NCI-H82 treated with DMSO at 0.1 percent for 48 hours (cell line): Measurements from ENCODE around the gene GPR158.

Experiments used
- DNase-seq: peaks from one replicate; lab custom pipeline; 2025; ENCODE audit not compliant: unreplicated experiment; lab: John Stamatoyannopoulos, UW

Gene GPR158

DNA sequence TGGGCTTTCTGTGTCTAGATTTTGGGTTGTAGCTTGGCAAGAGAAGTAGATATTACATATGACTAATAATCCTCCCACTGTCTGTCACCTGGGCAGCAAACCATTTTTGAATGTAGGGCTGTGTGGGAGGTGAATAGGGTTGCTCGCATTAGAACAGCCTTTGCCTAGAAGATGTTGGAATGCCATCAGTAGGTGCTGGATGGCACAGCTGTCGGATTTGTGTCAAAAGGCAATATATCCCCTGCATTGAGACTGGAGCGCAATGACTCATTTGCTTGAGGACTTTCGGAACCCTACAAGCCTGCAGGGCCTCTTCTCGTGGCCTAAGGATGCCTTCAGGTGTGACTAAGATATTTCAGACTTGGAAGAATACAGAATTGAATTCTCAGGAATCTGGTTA, 323.8 kb downstream of the GPR158 start:
- no peak for DNase-seq

DNA sequence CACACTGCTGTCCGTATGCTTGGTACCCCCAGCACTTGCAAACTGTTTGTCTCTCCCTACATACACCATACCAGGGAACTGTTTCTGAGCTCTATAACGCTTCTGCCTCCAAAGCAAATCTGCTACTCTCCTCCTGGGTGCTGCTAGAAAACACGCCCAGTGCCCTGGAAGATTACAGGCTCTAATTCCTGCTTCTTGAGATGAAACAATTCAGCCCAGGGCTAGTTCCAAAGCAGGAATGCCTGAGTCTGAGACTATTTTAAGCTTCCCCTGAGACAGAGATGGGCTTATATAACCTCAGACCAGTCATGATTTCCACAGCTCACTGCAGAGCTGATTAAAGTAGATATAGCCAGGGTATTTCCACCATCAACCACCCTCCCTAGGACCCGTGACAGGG, 327.1 kb downstream of the GPR158 start:
- no peak for DNase-seq

DNA sequence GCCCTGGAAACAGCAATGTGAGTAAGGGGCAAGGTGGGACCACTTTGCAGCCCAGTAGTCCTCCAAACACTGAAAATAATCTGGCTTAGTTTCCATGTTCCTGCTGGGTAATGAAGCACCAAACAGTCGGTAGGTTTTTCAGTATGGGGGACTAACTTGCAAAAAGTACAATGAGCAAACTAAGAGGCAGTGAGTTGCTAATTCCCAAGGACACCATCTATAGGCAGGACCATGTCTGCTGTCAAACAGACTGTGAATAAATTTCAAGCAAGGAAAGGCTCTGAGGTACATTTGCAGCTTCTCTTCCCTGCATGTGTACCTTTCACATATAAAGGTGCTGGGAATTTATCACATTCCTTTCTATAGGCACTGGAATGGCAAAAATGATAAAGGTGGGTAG, 327.7 kb downstream of the GPR158 start:
- no peak for DNase-seq

DNA sequence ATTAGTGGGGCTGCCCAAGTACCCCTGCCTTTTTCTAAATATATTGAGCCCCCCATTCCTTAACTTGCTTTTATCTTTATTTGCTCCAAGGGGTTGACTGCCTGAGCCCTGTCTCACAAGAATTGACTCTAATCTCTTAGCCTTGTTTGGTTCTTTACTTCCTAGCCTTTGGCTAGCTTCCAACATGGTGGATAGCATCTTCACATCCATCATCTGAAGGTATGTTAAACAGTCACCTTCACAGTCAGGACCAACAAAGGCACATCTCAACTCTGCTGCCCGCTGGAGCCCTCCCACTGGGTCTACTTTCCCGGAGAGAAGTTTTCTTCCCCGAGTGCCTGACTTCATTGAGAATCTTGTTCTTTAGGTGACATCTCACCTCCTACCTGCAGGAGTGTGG, 329.5 kb downstream of the GPR158 start:
- DNase-seq = no peak

DNA sequence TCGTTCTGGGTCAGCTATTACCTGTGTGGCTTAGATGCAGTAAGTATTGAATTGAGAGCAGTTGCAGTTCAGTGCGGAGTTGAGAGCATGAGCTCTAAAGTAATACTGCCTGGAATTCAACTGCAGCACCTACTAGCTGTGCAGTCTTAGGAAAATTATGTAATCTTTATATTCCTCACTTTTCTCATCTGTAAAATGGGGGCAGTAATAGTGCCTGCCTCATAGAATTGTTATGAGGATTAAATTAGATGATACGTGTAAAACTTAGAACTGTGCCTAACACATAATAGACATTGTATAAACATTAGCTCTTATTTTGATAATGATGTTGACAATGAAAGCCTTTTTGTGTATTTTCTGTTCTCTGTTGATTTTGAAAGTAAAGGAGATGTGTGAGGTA, 330.0 kb downstream of the GPR158 start:
- no peak for DNase-seq

DNA sequence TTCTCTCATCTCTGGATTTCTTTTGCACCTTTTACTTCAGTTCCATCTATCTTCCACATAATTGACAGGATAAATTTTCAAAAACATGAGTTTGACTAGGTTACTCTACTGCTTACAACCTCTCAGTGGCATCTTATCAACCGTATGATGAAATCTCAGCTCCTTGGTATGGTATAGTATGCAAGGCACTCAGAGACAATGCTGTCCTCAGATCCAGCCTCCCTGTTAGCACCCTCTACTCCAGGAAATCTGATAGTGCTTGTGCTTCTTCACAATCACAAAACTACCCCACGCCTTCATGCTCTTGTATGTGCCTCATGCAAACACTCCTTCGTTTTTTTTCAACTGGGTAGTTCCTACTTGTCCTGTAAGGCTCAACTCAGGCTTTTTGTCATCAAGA, 330.7 kb downstream of the GPR158 start:
- no peak for DNase-seq

DNA sequence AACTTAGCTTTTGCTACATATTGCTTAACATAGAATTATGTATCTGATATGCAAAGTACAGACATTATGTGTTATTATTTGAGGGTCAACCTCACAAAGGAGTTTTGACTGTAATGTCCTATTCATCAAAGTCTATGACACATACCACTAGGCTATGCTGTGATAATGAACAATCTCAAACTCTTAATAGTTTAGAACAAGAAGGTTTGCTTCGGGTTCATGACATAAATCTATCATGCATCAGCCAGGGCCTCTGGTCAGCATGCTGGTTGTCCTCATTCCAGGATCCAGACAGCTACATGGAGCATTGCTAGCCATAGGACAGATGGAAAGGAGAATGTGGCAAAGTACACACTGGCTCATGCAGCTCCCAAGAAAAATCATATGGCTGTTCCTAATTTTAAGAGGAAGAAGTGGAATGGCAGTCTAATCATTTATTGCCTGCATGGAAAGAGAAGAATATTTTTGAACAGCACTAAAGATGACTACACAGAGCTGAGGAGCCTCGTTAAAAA, 332.1 kb downstream of the GPR158 start:
- no peak for DNase-seq

DNA sequence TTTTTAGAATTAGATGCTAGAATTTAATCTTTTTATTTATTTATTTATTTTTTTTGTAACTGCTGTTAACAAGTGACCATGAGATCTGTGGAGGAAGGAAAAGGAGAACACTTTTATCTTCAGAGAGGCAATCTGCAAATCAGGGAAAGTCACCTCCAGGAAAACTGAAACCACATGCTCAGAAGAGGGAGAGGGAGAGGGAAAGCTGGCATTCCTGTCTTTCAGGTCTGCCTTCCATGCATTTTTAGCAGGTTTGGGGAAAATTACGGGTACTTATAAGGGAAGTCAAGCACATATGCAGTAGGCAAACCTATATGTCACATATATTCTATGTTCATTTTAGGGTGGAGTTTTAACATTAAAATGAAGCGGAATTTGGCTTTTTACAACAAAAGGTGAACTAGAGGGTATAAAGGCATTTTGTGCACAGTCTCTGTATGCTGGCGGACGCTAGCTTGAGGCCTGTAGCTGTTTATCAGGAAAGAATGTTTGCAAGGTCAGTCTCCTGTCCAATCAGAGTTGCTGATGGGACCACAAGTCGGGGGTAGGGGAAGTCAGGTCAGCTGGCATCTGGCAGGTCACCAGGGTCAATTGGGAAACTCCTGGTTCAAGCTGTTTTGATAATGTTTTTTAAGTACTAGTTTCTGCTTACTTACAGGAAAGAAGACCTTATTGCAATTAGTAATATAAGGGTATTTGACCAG, 333.5 kb downstream of the GPR158 start:
- DNase-seq = no peak

DNA sequence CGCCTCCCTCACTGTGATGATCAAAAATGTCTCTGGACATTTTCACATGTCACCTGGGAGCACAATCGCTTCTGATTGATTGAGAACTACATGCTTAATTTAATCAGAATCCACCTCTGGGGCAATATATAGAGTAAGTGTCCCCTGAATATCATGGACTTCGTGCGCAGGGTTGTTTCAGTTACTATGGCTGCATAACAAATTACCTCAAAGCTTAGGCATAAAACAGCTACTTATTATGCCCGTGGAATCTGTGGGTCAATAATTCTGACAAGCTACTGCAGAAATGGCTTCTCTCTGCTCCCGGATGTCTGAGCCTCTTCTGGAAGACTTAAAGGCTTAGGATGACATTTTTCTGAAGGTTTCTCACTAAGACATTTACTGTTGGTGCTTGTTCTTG, 334.4 kb downstream of the GPR158 start:
- no peak for DNase-seq

DNA sequence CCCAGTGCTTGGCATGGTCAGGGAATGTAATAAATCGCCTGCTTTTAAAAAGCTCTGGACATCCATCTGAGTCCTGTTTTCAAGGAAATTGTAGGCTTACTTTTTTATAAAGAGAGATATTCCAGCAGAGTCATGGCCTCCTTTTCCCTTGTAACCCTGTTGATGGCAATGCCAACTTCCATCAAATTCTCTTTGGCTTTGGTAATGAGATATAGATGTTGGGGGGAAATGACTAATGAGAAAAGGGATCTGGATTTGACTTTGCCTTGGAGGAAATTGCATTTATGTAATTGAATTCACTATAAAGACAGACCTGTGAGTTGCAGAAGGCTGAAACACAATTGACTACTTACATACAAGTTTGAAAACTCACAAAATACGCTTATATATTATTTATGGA, 347.5 kb downstream of the GPR158 start:
- no peak for DNase-seq

DNA sequence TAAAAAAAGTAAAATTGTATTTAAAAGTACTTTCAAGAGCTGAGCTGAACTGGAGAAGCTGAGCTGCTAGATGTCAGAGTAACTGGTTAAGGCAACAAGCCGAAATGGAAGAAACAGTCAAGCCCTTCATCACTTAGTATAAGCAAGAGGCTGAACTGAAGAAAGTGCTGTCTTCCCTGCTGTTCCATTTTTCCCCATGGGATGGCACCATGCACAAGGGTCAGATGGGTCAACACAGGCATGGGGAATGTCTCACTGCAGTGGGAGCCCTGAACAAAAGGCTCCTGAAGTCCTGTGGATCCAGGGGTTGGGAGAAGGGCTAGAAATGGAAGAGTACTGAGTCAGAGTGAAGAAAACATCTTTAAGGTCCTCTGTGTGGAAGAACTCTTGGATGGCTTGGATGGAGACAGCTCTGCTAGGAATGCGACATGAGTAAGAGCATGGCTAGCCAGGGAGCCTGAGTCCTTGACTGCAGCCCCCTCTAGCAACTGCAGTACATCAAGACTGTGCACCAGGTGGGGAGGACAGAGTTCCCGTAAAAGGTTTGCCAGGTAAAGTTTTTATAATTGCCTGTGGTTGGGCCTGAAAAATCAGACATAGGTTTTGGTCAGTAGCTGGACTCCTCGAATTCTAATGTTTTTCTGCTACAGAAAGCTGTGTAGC, 348.3 kb downstream of the GPR158 start:
- no peak for DNase-seq

DNA sequence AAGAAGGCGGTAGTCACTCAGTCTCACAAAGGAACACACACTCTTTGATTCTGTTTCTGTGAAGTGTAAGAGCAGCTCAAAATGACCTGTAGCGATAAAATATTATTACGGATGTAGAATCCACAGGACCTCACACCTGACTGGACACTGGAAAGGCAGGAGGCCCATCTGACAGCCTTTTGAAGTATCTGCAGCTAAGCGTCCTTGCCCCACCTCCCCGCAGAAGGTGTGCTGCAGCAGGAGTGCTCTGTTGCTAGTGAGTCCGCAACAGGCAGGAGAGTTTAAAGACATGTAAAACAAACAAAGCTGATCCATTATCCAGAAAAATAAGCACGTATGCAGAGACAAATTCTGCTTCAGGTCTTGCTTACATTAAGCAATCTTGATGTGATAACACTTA, 355.5 kb downstream of the GPR158 start:
- no peak for DNase-seq

DNA sequence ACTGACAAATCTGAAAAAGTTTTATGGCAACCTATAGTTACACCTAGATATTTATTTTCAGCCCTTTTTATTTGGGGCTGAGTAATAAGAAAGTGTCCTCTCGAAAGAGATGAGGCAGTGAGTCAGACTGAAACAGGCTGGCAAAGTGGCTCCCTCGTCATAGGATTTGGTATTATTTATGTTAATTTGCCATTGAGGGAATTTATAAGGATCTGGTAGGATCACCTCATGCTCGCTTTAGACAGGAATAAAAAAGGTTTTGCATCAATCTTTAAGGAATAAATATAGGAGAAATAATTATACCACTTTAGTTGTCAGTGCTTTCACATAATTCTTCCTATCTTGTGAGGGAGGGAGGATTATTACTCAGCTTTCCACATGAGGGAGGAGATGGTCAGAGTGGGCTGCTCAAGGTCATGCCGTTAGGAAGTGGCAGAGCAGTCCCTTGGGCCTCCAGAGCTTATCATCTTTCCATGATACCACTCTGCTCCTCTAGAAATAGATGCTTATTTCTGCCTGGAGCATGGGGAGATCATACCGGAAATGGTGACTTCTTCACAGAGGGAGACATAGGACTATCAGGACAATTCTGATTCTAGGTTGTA, 356.8 kb downstream of the GPR158 start:
- DNase-seq = no peak

DNA sequence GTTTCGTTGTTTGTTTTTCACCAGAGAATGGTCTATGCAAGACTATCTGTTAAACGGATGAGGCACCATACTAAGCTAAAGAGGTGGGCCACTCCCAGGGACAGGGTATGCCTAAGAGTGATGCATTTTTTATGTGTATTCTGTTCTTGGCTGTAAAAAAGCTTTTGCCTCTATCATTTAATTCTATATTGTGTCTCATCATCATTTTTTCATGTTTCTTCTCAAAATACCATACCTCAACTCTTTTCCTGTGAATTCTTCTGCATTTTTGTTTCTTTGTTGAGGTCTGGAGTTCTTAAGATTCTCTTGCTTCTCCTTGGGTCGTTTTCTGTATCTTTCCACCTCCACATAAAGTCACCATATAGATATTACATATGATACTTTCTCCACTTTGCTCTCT, 357.4 kb downstream of the GPR158 start:
- no peak for DNase-seq

DNA sequence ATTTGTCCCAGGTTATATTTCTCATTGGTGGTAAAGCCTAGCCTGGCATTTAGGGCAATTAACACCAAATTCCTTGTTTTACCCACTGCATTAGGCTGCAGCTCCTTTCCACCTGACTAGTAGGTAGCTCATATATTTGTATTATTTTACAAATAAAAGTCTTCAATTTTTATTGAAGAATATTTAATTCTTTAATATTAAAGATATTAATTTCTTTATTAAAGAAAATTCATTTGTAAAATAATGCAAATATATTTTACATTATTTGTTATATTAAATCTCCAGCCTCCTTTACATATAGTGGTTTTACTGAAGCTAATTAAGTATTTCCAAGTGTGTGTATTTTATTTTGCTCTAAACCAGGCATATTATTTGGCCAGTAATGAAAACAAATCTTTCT, 361.2 kb downstream of the GPR158 start:
- DNase-seq = no peak

DNA sequence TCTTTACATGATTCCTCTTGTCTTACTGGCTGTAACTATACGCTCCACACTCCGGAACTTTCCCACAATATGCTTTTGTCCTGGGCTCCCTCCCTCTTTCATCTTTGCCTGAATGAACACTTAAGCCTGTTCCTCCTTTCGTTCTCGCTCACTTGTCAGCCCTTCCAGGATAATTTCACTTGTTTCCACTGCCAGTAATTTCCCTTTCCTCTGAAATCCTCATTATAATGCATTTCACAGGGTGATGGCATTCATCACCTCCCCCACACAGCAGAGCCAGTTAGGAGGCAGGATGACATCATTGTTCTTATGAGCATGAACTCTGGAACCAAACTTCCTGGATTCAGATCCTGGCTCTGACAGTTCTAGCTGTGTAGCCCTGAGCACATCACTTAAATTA, 372.6 kb downstream of the GPR158 start:
- no peak for DNase-seq

DNA sequence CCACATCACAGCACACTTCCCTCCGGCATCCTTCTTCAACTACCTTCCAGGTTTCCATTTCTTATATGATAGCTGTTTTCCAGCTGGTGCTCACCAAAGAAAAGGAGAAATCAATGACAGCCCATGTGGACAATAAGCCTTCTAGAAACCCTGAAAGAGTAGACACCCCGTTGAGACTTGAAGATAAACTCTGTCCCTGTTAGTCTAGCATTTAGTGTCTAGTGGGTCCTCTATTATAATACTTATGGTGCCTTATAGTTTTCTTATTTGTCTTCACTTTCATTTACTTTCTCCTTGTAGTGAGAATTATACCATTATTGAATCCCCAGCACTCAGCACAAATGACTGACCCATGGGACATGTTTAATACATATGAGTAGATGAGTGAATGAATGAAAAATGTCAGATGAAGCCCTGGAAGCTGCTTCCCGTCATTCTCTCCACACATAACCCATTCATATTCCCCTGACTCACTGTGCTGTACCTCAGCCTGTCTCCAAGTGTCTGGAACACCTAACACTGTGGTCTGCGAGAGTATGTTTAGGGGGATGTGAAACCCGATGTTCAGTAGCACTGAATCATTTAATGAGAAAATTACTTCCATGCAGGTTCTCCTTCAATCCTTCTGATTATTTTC, 377.6 kb downstream of the GPR158 start:
- no peak for DNase-seq

DNA sequence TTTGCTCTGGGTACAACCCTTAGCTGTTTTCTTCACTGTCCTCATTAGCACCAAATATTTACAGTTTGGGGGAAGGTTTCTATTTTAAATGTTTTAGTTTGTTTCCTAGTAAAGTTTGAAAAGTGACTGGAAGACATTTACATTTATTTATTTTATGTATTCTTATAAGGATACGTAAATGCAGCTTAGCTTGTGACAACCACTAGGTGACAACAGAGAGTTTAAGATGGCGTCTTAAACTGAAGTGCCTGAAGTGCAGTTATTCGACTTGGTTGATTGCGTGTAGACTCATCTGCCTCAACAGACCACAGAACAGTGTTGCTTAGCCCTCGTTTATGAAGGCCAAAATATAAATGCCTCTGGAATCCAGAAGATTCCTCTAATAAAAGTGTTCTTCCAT, 381.1 kb downstream of the GPR158 start:
- no peak for DNase-seq

DNA sequence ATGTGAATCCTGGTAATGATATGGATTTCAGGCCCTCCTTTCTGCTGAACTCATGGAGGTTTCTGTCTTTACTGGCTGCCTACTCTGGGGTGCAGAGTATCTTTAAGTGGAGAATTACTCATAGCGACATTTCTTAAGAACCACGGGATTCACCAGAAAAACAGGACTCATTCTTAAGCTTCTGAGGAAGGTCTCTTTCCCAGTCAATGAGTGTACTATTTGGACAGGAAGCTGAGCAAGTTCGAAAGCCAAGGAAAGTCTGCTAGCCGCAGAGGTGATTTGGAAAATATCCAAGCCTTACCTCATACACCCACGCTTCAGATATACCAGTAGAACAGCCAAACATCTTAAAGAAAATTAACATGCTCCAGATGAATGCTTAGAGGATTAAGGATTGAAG, 381.7 kb downstream of the GPR158 start:
- DNase-seq = no peak

DNA sequence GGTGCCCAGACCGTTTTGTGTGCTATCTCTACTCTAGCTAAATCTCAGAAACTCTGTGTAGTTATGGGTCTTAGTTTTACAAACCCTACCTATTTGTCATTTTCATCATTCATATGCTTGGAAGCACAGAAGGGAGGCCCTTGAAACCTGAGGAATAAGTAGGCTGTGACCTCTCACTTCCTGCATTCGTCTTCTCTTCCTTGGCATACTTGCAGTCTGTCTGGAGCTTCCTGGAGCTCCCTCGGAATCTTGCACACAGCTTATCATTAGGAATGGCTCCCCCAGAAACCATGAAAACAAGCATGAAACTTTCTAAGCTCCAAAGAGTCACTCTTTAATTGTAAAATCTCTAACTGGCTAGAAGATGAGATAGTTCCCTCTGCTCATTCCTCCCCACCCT, 382.3 kb downstream of the GPR158 start:
- no peak for DNase-seq

DNA sequence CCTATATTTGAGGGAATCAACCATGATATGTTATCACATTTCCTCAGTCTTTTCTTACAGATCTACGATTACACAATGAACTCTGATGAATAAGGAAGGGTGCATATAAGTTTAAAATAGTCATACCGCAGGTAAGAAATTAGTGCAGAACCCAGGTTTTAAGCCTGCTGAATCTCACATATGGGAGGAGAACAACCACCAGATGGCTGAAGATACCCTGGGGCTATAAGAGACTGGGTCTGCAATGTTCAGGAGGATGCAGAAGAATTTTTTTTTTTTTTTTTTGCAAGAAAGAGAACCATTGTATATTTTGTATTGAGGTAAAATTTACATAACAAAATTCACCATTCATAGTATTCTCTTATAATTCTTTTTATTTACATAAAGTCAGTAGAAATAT, 387.0 kb downstream of the GPR158 start:
- DNase-seq = no peak

DNA sequence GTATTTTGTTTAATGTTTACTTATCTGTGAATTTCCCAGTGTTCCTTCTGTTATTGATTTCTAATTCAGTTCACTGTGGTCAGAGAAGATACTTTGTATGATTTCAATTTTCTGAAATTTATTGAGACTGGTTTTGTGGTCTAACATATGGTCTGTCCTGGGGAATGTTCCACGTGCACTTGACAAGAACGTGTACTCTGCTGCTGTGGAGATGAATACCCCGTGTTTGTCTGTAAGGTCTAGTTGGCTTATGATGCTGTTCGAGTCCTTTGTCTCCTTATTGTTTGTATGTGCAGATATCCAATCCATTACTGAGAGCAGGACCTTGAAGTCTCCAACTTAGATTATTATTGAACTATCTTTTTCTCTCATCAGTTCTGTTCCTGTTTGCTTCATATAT, 387.7 kb downstream of the GPR158 start:
- DNase-seq = no peak
